ENCODE results near the gene POLR1G.

Gene POLR1G

GRCh38 chr19:45439569-45440258, 33.3 kb downstream of the POLR1G start:
- POLR2A ChIA-PET, result interaction anchor here (0.7 to 2.5 kb wide), 7 partner anchors 16 to 46 kb away, joined by 3 to 20 read pairs (median 7); partner anchors contain the start of gene FOSB
- peak; percentile 86 for DNase-seq (ENCODE audit: extremely low spot score)
- CTCF ChIA-PET, result interaction anchor here (0.7 to 7.0 kb wide), 47 partner anchors 9 to 483 kb away, joined by 3 to 339 read pairs (median 5); partner anchors contain the start of genes ERCC1, FOSB, PPP1R13L and SNRPD2
- TF ChIP-seq CTCF (IDR thresholded peaks at IDR 0.05; ENCODE audit: control extremely low read depth, extremely low read depth, low read depth, missing control alignments), result peak; percentile 89

- TF ChIP-seq CTCF (IDR thresholded peaks at IDR 0.05; ENCODE audit: control extremely low read depth, extremely low read depth, low read depth, missing control alignments), result no peak
- POLR2A ChIA-PET, result interaction anchor here (1.1 to 2.5 kb wide), 4 partner anchors 28 to 45 kb away, joined by 4 to 20 read pairs (median 10); partner anchors contain the start of gene FOSB
- DNase-seq (ENCODE audit: extremely low spot score), result no peak
- CTCF ChIA-PET, result interaction anchor here (0.9 to 7.0 kb wide), 27 partner anchors 8 to 253 kb away, joined by 3 to 339 read pairs (median 13); partner anchors contain the start of genes ERCC1, FOSB, PPP1R13L and RTN2
These were observed 33.8 kb downstream of the POLR1G start for GRCh38 chr19:45440259-45440638.

- ChIA-PET POLR2A (interaction anchor here (1.1 to 2.5 kb wide), 2 partner anchors 27 to 38 kb away, joined by 4 to 20 read pairs; partner anchors contain the start of gene FOSB), CTCF (interaction anchor here (0.9 to 7.0 kb wide), 10 partner anchors 10 to 102 kb away, joined by 3 to 339 read pairs (median 44); partner anchors contain the start of genes FOSB and RTN2)
- DNase-seq (ENCODE audit: extremely low spot score), result no peak
- no peak for TF ChIP-seq CTCF (IDR thresholded peaks at IDR 0.05; ENCODE audit: control extremely low read depth, extremely low read depth, low read depth, missing control alignments)
These were observed 34.6 kb downstream of the POLR1G start for GRCh38 chr19:45440873-45441654.

- POLR2A ChIA-PET, result interaction anchor here (1.0 kb wide), 1 partner anchor 26 kb away, joined by 4 read pairs; the partner anchor contains the start of gene FOSB
- TF ChIP-seq CTCF (IDR thresholded peaks at IDR 0.05; ENCODE audit: control extremely low read depth, extremely low read depth, low read depth, missing control alignments), result no peak
- CTCF ChIA-PET, result interaction anchor here (1.2 to 8.7 kb wide), 4 partner anchors 13 to 43 kb away, joined by 3 to 87 read pairs (median 69); partner anchors contain the start of gene FOSB
- DNase-seq (ENCODE audit: extremely low spot score), result no peak
These were observed 35.9 kb downstream of the POLR1G start for GRCh38 chr19:45442408-45442777.

- ChIA-PET CTCF (interaction anchor here (1.2 to 8.7 kb wide), 4 partner anchors 12 to 43 kb away, joined by 3 to 87 read pairs (median 69); partner anchors contain the start of gene FOSB), POLR2A (interaction anchor here (1.0 kb wide), 1 partner anchor 25 kb away, joined by 4 read pairs; the partner anchor contains the start of gene FOSB)
- no peak for TF ChIP-seq CTCF (IDR thresholded peaks at IDR 0.05; ENCODE audit: control extremely low read depth, extremely low read depth, low read depth, missing control alignments)
- DNase-seq (ENCODE audit: extremely low spot score), result no peak
These were observed 36.5 kb downstream of the POLR1G start for GRCh38 chr19:45442778-45443461.

Measured in GM10248 (cell line).